ENCODE measurements around the gene ZC3H18. TPM values are rescaled to one million over a fixed set of nuclear protein-coding genes. Genes with fewer than 3 reads are reported as not detected.

The ZC3H18 gene
- total and polyA plus RNA-seq, 3 experiments from 2014 or later: 21.6 to 102 (median 91.4) TPM

DNA sequence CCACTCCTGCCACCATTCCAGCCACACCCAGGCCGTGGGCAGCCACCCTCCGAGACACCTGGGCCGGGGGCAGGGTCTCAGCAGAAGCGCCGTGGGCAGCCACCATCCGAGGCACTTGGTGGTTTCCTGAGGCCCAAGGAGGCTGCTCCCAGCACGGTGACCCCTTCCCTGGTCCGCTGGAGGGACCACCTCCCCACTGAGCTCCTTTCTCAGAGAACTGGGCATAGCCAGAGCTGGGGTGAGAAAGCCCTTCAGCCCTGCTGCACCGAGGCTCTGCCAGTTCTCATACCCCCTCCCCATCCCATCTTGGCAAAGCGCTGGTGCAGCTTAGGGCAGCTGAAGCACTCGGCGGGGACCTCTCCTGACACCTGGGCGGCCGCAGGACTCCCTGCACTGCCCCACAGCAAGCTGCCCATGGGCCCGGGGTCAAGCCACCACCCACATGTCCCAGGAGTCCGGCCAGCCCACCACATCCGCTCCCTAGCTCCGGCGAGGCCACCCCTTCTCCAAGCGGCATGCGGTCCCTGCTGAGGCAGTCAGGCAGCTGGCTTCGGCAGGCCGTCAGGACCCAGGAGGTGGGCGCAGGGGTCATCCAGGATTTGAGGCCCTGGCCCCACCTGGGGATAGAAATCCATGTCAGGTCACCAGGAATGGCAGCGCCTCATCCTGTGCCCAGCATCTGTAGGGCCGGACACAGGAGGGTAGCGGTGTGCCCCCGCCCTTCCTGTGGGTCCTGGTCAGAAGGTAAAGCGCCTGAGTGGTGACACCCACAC is 82.0 kb downstream of the ZC3H18 start:
- Histone ChIP-seq H3K36me3 (ENCODE audit: insufficient read depth, low read length) (peaks cover 5% of the 10 kb centered on the region), H3K27ac (ENCODE audit: low read depth, low read length) (peak overlapping the region; percentile 95), H3K4me3 (ENCODE audit: low read length) (no peak overlapping the region), H3K4me1 (ENCODE audit: insufficient read depth, low read length) (peaks cover 24% of the 10 kb centered on the region), H3K9me3 (ENCODE audit: low read length) (no peaks in the 10 kb centered on the region), H3K27me3 (ENCODE audit: insufficient read depth, low read length, poor library complexity, severe bottlenecking) (no peaks in the 10 kb centered on the region)
- peak overlapping the region in 5 of 8 donors; percentile 70 to 100 (median 84) for H3K27ac Mint-ChIP-seq
- CTCF ChIA-PET: interaction anchor here (1.3 kb wide), 1 partner anchor 10 kb away, joined by 5 read pairs; the partner anchor contains the start of gene MVD
- H3K36me3 Mint-ChIP-seq: peaks cover 0 to 45% (median 0%) of the 10 kb centered on the region in 3 donors
- DNase-seq: no peak
- H3K4me3 Mint-ChIP-seq: peak overlapping the region in 4 of 7 donors; percentile 15 to 66 (median 48)
- POLR2A ChIA-PET: interaction anchor here (1.4 to 3.3 kb wide), 2 partner anchors 11 to 49 kb away, joined by 6 to 9 read pairs; no protein-coding TSS in a partner anchor
- H3K9me3 Mint-ChIP-seq: no peaks in the 10 kb centered on the region
- peaks cover 0 to 2% of the 10 kb centered on the region in 2 donors for H3K27me3 Mint-ChIP-seq
- H3K4me1 Mint-ChIP-seq: peaks cover 13 to 34% (median 13%) of the 10 kb centered on the region in 3 donors

DNA sequence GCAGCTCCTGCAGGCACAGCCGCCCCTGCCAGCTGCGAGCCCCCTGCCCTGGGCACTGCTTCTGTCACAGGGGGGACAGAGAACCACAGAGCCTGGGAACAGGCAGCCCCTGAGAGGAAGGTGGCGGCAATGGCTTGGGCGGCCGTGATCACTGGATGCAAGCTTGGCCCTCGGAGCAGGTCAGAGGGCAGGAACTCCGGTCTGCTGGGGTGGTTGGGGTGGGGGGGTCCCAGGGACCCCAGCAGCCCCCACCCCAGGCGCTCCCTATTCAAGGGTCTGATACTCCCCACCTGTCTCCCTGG is 82.5 kb downstream of the ZC3H18 start:
- ChIA-PET CTCF (interaction anchor here (1.3 kb wide), 1 partner anchor 10 kb away, joined by 5 read pairs; the partner anchor contains the start of gene MVD), POLR2A (no interaction called here)
- Histone ChIP-seq H3K9me3 (ENCODE audit: low read length) (no peaks in the 10 kb centered on the region), H3K4me3 (ENCODE audit: low read length) (no peak overlapping the region), H3K36me3 (ENCODE audit: insufficient read depth, low read length) (peaks cover 5% of the 10 kb centered on the region), H3K27me3 (ENCODE audit: insufficient read depth, low read length, poor library complexity, severe bottlenecking) (no peaks in the 10 kb centered on the region), H3K4me1 (ENCODE audit: insufficient read depth, low read length) (peaks cover 24% of the 10 kb centered on the region), H3K27ac (ENCODE audit: low read depth, low read length) (no peak overlapping the region)
- Mint-ChIP-seq H3K27ac (peak overlapping the region in 4 of 8 donors; percentile 40 to 84 (median 70)), H3K36me3 (peaks cover 0 to 43% (median 0%) of the 10 kb centered on the region in 3 donors), H3K9me3 (no peaks in the 10 kb centered on the region), H3K4me1 (peaks cover 13 to 29% (median 13%) of the 10 kb centered on the region in 3 donors), H3K27me3 (peaks cover 0 to 2% of the 10 kb centered on the region in 2 donors), H3K4me3 (peak overlapping the region in 1 of 7 donors; percentile 28)
- DNase-seq: no peak

DNA sequence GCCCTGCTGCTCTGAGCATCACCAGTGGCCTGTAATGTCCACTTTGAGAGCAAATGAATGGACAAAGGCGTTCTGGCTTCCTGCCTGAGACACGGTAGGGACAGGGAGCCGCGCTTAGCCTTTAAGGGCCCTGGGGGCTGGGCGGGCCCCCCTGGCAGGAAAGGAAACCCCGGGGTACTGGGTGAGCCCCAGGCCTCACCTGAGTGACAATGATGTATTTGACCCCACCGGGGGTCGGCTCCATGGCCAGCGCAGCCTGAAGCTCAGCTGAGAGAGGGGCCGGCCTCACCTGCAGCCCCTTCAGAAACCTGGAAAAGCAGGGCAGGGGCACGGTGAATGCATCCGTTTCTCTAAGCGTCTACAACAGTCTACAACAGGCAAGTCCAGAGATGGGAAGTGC is 82.9 kb downstream of the ZC3H18 start:
- H3K27ac Mint-ChIP-seq: peak overlapping the region; percentile 22 to 83 (median 62)
- H3K4me1 Mint-ChIP-seq: peaks cover 13 to 28% (median 13%) of the 10 kb centered on the region in 3 donors
- peaks cover 5% of the 10 kb centered on the region for H3K36me3 ChIP-seq (ENCODE audit: insufficient read depth, low read length)
- H3K27me3 Mint-ChIP-seq: peaks cover 0 to 2% of the 10 kb centered on the region in 2 donors
- H3K4me3 ChIP-seq (ENCODE audit: low read length): no peak overlapping the region
- POLR2A ChIA-PET: no interaction called here
- no peaks in the 10 kb centered on the region for H3K9me3 ChIP-seq (ENCODE audit: low read length)
- CTCF ChIA-PET: no interaction called here
- H3K36me3 Mint-ChIP-seq: peaks cover 0 to 47% (median 0%) of the 10 kb centered on the region in 3 donors
- H3K9me3 Mint-ChIP-seq: no peaks in the 10 kb centered on the region
- peak overlapping the region in 2 of 7 donors; percentile 28 to 51 for H3K4me3 Mint-ChIP-seq
- no peak for DNase-seq
- H3K27ac ChIP-seq (ENCODE audit: low read depth, low read length): no peak overlapping the region
- H3K4me1 ChIP-seq (ENCODE audit: insufficient read depth, low read length): peaks cover 24% of the 10 kb centered on the region
- no peaks in the 10 kb centered on the region for H3K27me3 ChIP-seq (ENCODE audit: insufficient read depth, low read length, poor library complexity, severe bottlenecking)

DNA sequence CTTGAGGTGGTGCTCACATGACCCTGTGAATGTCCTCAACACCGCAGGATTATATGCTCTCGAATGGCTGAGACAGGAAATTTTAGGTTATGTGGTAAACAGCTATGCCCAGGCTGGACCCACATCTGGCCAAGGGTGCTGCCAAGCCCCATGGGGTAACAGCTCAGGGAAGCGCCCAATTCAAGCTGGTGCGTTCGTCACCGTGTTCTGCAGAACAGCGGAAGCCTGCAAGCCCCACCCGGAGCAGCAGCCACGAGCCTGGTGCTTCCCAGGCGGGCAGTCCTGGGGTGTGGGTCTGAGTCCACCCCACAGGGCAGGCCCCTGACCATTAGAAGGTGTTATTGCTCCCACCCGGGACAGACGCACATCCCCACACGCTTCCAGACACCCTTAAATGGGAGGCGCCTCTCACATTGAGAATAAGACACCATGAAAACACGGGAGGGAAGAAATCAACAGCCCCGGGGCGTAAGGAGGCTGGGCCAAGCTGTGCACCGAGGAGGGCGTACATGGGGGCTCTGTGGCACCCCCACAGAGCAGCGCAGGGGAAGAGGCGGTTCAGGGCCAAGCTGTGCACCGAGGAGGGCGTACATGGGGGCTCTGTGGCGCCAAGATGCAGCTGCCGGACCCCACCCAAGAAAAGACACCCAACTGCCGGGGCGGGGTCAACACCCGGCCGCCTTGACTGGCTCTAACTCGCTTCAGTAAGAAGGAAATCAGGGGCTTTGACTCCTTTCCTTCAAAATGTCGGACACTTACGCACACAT is 83.6 kb downstream of the ZC3H18 start:
- CTCF ChIA-PET: no interaction called here
- DNase-seq: no peak
- H3K4me3 ChIP-seq (ENCODE audit: low read length): no peak overlapping the region
- H3K9me3 ChIP-seq (ENCODE audit: low read length): no peaks in the 10 kb centered on the region
- H3K27ac Mint-ChIP-seq: peak overlapping the region; percentile 22 to 83 (median 68)
- POLR2A ChIA-PET: no interaction called here
- H3K36me3 Mint-ChIP-seq: peaks cover 0 to 46% (median 0%) of the 10 kb centered on the region in 3 donors
- peaks cover 5% of the 10 kb centered on the region for H3K36me3 ChIP-seq (ENCODE audit: insufficient read depth, low read length)
- H3K27me3 Mint-ChIP-seq: peaks cover 0 to 2% of the 10 kb centered on the region in 2 donors
- H3K27me3 ChIP-seq (ENCODE audit: insufficient read depth, low read length, poor library complexity, severe bottlenecking): no peaks in the 10 kb centered on the region
- H3K9me3 Mint-ChIP-seq: no peaks in the 10 kb centered on the region
- H3K4me1 ChIP-seq (ENCODE audit: insufficient read depth, low read length): peaks cover 24% of the 10 kb centered on the region
- no peak overlapping the region for H3K27ac ChIP-seq (ENCODE audit: low read depth, low read length)
- H3K4me3 Mint-ChIP-seq: peak overlapping the region in 1 of 7 donors; percentile 51
- peaks cover 13 to 25% (median 13%) of the 10 kb centered on the region in 3 donors for H3K4me1 Mint-ChIP-seq

DNA sequence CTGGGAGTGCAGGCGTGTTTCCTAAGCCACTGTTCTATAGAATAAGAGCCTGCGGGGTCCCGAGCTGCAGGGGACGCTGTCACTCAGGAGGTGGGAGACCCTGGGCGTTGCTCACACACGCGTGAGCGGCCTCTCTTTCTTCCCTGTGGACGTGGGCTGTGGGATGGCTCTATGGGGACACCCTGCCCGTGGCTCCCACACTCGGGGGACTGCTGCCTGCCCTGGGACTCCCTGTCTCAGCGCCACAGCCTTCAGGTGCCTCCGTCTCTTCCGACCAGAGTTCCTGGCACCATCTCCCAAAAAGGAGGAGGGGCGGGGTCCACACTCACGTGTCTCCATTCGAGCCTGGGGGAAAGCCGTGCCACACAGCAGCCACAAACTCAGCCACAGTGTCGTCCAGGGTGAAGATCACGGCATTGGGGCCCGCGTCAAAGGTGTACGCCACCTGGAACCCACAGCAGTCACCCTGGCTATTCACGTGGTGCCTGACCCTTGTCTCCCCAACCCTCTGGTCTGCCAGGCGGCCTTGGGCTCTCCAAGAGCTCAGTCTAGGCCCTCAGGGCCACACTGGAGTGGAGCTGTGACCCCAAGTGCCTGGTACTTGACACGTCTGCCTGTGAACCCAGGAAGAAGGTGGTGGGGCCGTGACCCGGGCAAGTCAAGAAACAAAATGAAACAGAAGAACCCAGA is 84.3 kb downstream of the ZC3H18 start:
- Mint-ChIP-seq H3K4me3 (peak overlapping the region in 2 of 7 donors; percentile 62 to 83), H3K27ac (peak overlapping the region in 4 of 8 donors; percentile 40 to 79 (median 64)), H3K9me3 (no peaks in the 10 kb centered on the region), H3K27me3 (no peaks in the 10 kb centered on the region), H3K36me3 (peaks cover 0 to 42% (median 0%) of the 10 kb centered on the region in 3 donors), H3K4me1 (peaks cover 7 to 19% (median 8%) of the 10 kb centered on the region in 3 donors)
- DNase-seq: no peak
- peaks cover 18% of the 10 kb centered on the region for H3K4me1 ChIP-seq (ENCODE audit: insufficient read depth, low read length)
- H3K27ac ChIP-seq (ENCODE audit: low read depth, low read length): no peak overlapping the region
- no peaks in the 10 kb centered on the region for H3K27me3 ChIP-seq (ENCODE audit: insufficient read depth, low read length, poor library complexity, severe bottlenecking)
- H3K4me3 ChIP-seq (ENCODE audit: low read length): no peak overlapping the region
- H3K9me3 ChIP-seq (ENCODE audit: low read length): no peaks in the 10 kb centered on the region
- peaks cover under 1% of the 10 kb centered on the region for H3K36me3 ChIP-seq (ENCODE audit: insufficient read depth, low read length)
- POLR2A ChIA-PET: no interaction called here
- CTCF ChIA-PET: no interaction called here

DNA sequence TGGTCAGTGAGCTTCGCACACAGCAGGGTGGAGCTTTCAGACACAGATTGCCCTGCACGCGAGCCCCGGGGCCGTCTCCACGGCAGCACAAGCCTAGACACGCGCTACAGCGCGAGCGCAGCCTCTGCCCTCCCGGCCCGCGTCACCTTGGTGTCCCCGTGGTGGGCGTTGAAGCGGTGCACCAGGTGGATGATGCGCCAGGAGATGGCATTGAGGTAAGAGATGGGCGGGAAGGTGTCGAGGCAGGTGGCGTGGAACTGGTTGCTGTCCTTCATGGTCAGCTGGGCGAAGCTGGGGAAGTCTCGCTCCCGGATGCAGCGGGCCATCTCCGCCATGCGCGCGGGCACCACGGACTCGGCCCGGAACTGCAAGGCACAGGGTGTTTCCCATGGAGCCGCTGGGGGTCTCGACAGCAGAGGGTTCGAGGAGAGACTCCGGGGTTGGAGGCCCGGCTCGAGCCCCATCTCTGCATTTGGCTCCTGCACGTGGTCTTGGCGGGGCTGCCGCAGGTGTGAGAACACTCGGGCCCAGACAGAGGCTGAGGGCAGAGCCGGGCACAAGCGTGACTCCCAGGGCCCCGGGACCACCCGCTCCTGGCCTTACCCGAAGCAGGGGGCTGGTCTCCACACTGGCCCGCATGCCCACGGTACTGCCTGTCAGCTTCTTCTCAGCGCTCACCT is 85.0 kb downstream of the ZC3H18 start:
- Histone ChIP-seq H3K4me3 (ENCODE audit: low read length) (no peak overlapping the region), H3K27ac (ENCODE audit: low read depth, low read length) (no peak overlapping the region), H3K36me3 (ENCODE audit: insufficient read depth, low read length) (no peaks in the 10 kb centered on the region), H3K27me3 (ENCODE audit: insufficient read depth, low read length, poor library complexity, severe bottlenecking) (no peaks in the 10 kb centered on the region), H3K9me3 (ENCODE audit: low read length) (no peaks in the 10 kb centered on the region), H3K4me1 (ENCODE audit: insufficient read depth, low read length) (peaks cover 11% of the 10 kb centered on the region)
- Mint-ChIP-seq H3K4me1 (peaks cover 6 to 15% (median 6%) of the 10 kb centered on the region in 3 donors), H3K36me3 (peaks cover 0 to 40% (median 0%) of the 10 kb centered on the region in 3 donors), H3K4me3 (peak overlapping the region in 1 of 7 donors; percentile 62), H3K9me3 (no peaks in the 10 kb centered on the region), H3K27me3 (no peaks in the 10 kb centered on the region), H3K27ac (peak overlapping the region in 1 of 8 donors; percentile 57)
- no peak for DNase-seq
- ChIA-PET POLR2A (no interaction called here), CTCF (no interaction called here)

DNA sequence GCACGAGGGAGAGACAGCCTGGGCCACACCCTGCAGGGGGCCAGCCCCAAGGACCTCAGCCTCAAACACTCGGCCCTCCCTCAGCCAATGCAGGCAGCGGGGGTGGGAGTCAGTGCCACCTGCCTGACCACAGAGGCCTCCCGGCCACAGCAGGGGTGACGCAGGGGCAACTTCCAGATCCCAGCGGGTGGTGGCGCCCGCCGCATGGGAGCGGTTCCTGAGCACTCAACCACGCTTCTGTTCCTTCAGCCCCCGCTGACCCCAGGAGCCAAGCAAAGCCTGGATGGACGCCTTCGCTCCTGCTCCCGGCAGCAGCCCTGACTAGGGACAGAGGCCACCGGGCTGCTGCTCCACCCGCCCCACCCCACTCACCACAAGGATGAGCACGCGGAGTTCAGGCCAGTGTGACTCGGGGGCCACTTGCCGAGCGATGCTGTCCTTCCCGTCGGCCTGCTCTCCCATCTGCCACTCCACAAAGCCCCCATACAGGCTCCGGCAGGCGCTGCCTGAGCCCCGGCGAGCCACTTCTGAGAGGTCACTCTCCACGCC is 85.6 kb downstream of the ZC3H18 start:
- no peaks in the 10 kb centered on the region for H3K9me3 Mint-ChIP-seq
- peaks cover 0 to 37% (median 0%) of the 10 kb centered on the region in 3 donors for H3K36me3 Mint-ChIP-seq
- POLR2A ChIA-PET: no interaction called here
- H3K27me3 ChIP-seq (ENCODE audit: insufficient read depth, low read length, poor library complexity, severe bottlenecking): no peaks in the 10 kb centered on the region
- CTCF ChIA-PET: no interaction called here
- no peak overlapping the region for H3K4me3 ChIP-seq (ENCODE audit: low read length)
- no peak overlapping the region for H3K27ac ChIP-seq (ENCODE audit: low read depth, low read length)
- no peak overlapping the region for H3K27ac Mint-ChIP-seq
- H3K9me3 ChIP-seq (ENCODE audit: low read length): no peaks in the 10 kb centered on the region
- no peak overlapping the region for H3K4me3 Mint-ChIP-seq
- no peaks in the 10 kb centered on the region for H3K36me3 ChIP-seq (ENCODE audit: insufficient read depth, low read length)
- H3K4me1 Mint-ChIP-seq: peaks cover 5 to 14% (median 6%) of the 10 kb centered on the region in 3 donors
- H3K27me3 Mint-ChIP-seq: no peaks in the 10 kb centered on the region
- DNase-seq: no peak
- peaks cover 11% of the 10 kb centered on the region for H3K4me1 ChIP-seq (ENCODE audit: insufficient read depth, low read length)
